Measurements from ENCODE around the gene HMG20B.

HMG20B gene

GRCh38 chr19:3537438-3538240 lies 35.1 kb upstream of the HMG20B start:
- no peak for DNase-seq

- no peak for DNase-seq
These were observed 34.4 kb upstream of the HMG20B start for GRCh38 chr19:3538258-3538929.

GRCh38 chr19:3538965-3539755 lies 33.6 kb upstream of the HMG20B start, which contains the start of gene TEKTIP1:
Gene TEKTIP1, plus strand, starts transcription at chr19:3539174. Its CDS starts 4 bp downstream, at chr19:3539178.
- no peak for DNase-seq

- DNase-seq, result no peak
These were observed 33.0 kb upstream of the HMG20B start for GRCh38 chr19:3539756-3540118.

- DNase-seq, result no peak
These were observed 29.3 kb upstream of the HMG20B start for GRCh38 chr19:3543150-3544057.

- no peak for DNase-seq
These were observed 28.7 kb upstream of the HMG20B start for GRCh38 chr19:3544058-3544376.

- DNase-seq, result peak; percentile 9
These were observed 27.7 kb upstream of the HMG20B start for GRCh38 chr19:3544742-3545668.

GRCh38 chr19:3545669-3546034 lies 27.1 kb upstream of the HMG20B start:
- no peak for DNase-seq

GRCh38 chr19:3546119-3546518 lies 26.6 kb upstream of the HMG20B start:
- DNase-seq, result no peak

- no peak for DNase-seq
These were observed 25.4 kb upstream of the HMG20B start for GRCh38 chr19:3547301-3547731.

- DNase-seq, result no peak
These were observed 24.9 kb upstream of the HMG20B start for GRCh38 chr19:3547767-3548282.

GRCh38 chr19:3548606-3549005 lies 24.1 kb upstream of the HMG20B start:
- DNase-seq, result no peak

GRCh38 chr19:3549816-3550215 lies 22.9 kb upstream of the HMG20B start:
- no peak for DNase-seq

- DNase-seq, result no peak
These were observed 21.6 kb upstream of the HMG20B start for GRCh38 chr19:3550947-3551791.

GRCh38 chr19:3551792-3552095 lies 21.0 kb upstream of the HMG20B start:
- DNase-seq, result no peak

- peak; percentile 13 for DNase-seq
These were observed 18.3 kb upstream of the HMG20B start for GRCh38 chr19:3554254-3555083.

GRCh38 chr19:3555653-3556422 lies 16.9 kb upstream of the HMG20B start:
- DNase-seq, result no peak

- no peak for DNase-seq
These were observed 16.2 kb upstream of the HMG20B start for GRCh38 chr19:3556423-3556977.
